GM18858 (cell line): ENCODE results near the gene NDUFS6.

Experiments used
- ATAC-seq: cut with Tn5 transposase; IDR thresholded peaks from one replicate; pipeline ENCODE4 v1.9.1; 2021; ENCODE audit not compliant: unreplicated experiment

The NDUFS6 gene

DNA sequence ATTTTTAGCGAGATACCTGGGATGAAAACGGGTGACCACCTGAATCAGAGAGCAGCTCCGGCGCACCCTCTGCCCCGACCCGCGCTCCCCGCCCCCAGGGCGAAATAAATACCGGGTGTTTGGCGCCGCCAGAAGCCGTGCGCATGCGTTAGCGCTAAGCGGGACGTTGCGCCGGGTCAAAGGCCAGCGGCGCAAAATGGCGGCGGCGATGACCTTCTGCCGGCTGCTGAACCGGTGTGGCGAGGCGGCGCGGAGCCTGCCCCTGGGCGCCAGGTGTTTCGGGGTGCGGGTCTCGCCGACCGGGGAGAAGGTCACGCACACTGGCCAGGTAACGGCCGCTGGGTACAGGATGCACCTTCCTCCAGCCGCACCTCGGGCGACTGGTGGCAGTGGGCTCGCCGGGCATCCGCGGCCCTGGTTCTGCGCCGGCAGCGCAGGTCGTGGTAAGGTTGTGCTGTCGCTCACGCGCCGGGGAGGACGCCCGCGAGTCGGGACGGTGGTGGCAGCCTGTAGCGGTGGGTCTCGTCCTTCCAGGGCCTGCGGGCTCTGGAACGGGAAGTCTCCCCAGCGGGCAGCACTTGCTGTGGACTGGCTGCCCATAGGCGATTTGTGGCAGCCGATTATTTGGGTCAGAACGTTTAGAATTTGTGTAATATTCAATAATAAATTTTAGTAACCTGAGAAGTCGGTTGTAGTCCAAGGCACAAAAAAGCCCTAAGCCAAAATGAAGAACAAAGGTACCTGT is at the start of gene NDUFS6:
Gene NDUFS6, plus strand, starts transcription at position 186 of the 745 bp plus-strand sequence. Its CDS starts 11 bp downstream, at position 197.
- ATAC-seq = peak; percentile 48

DNA sequence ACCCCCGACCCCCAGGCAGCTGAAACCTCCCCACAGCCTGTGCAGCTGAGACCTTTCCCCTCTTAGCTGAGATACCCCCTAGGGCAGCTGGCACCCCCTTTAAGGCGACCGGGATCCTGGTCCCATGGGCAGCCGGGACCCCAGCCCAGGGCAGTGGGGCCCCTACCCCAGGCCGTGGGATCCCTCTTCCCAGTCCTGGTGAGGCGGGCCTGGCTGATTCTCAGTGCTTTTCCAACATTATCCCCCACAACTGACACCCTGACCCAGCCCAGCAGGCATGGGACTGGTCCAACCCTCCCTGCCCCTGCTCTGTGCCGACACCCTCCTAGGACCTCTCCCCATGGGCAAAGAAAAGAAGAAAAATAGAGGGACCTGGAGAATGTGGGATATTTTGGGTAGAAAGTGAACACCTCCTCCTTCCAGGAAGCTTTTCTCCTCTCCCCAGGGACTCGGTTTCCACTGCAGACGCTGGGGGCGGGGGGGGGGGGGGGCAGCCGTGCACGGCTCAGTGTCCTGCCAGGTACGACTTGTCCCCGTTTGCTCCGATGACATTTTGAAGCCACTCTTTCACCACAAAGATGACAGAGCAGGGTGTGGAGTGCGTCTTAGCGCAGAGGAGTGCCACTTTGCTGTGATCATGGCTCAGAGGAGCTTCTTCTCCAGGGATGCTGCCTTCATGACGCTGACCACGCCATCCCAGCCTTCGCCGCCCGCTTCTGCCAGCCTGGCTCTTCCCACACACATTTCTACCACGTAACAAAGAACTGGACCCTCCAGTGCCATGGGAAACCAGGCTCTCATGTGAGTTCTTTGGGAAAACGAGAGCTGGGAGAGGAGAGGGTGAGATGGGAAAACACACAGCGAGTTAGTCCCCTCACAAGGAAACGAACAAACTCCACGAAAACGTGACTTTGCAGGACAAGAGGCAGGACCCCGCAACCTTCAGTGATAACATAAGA is 49.1 kb upstream of the NDUFS6 start:
- no peak for ATAC-seq

GRCh38 chr5:1752881-1753280 is 48.3 kb upstream of the NDUFS6 start:
- no peak for ATAC-seq

DNA sequence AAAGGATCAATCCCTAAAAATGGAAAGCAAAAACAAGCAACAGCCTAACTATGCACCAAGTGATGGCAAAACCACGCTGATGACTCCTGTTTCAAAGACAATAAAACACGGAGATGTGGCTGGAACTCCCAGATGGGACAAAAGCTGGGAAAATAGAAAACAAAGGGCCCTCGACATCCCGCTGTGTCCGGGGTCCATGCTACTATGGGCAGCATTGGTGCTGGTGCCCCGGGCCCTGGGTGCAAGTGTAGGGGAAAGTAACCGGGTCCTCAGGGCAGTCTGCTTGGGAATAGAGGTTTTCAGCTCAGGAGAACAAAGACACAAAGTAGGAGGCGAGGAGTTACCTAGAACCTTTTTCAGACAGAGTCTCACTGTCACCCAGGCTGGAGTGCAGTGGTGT is 47.7 kb upstream of the NDUFS6 start:
- no peak for ATAC-seq

- no peak for ATAC-seq
Measured at GRCh38 chr5:1754531-1755220, 46.5 kb upstream of the NDUFS6 start.

DNA sequence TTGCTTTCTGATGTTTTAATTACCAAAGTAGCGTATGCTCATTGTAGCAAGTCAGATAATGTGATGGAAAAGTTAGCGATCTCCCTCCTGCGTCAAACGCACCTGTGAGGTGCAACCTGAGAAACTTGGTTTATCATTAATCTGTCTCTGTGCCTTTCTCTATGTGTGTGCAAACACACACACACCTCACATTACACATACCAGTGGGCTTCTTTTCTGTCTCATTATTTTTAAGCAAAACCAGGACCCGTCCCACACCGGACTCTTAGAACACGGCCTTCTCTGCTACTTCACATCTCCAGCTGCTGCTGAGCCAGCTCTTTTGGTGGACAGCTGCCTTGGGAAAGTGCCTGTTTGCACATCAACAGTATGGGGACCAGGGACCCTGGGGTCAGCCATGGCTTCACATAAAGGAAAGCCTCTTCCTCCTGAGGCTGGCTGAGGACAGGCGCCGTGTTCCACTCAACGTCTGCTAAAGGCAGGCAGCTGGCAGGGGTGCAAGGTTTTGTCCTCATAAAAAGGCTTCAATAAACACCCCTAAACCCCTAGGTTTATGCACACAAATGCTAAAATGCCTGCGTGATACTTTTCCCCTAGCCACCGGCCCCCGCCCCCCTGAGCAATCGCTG is 45.8 kb upstream of the NDUFS6 start:
- no peak for ATAC-seq

DNA sequence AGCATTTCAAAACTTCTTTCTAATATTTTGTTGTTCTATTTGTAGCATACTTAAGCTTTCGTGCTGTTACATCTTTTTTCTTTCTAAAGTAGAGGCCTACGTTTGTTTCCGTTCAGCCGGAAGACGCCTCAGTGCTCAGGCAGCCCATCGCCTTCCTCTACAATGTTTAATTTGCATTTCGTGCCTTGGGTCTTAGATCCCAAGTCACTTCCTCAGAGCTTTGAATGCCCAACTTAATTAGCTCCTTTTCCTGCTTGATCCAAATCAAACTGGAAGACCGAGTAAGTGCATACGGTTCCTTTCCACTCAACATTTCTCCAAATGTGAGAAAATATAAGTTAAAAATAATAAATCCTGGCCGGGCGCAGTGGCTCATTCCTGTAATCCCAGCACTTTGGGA is 44.7 kb upstream of the NDUFS6 start:
- no peak for ATAC-seq

DNA sequence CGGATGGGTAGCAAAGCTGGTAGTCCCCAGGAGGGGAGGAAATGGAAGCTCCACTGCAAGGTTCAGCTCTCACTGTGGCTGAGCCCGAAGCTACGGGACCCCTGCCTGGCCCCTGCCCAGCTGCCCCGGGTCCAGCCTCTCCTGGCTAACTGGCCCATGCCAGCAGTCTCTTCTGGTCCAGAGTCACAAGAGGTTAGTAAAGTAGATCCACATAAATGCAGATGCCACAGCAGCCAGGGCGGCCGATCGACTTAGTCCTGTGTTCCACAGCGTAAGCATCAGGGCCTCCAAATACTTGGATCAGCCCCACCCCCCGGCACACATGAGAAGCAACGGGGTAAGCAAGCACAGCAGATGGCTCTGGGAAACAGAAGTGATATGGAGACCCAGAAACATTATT is 43.7 kb upstream of the NDUFS6 start:
- no peak for ATAC-seq

DNA sequence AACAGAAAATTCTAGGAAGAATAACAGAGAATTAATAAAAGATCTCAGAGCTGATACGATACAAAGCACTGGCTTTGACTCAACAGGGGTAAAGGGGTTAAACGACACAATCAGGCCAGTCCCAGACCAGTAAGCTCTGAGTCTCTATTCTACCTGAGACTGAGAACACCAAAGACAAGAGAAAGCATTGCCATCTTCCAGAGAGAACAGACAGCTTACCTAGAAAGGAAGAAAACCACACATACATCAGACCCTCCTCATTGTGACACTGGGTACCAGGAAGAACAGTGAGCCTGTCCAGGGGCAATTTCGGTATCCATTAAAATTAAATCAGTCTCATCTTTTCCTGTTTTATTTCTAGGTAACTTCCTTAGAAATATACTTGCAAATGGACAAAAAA is 42.6 kb upstream of the NDUFS6 start:
- ATAC-seq = no peak

GRCh38 chr5:1759378-1759970 is 41.7 kb upstream of the NDUFS6 start:
- no peak for ATAC-seq

- ATAC-seq = no peak
Measured at GRCh38 chr5:1760231-1760630, 41.0 kb upstream of the NDUFS6 start.

- ATAC-seq = no peak
Measured at GRCh38 chr5:1760656-1761452, 40.4 kb upstream of the NDUFS6 start.

- no peak for ATAC-seq
Measured at GRCh38 chr5:1761453-1761755, 39.8 kb upstream of the NDUFS6 start.

DNA sequence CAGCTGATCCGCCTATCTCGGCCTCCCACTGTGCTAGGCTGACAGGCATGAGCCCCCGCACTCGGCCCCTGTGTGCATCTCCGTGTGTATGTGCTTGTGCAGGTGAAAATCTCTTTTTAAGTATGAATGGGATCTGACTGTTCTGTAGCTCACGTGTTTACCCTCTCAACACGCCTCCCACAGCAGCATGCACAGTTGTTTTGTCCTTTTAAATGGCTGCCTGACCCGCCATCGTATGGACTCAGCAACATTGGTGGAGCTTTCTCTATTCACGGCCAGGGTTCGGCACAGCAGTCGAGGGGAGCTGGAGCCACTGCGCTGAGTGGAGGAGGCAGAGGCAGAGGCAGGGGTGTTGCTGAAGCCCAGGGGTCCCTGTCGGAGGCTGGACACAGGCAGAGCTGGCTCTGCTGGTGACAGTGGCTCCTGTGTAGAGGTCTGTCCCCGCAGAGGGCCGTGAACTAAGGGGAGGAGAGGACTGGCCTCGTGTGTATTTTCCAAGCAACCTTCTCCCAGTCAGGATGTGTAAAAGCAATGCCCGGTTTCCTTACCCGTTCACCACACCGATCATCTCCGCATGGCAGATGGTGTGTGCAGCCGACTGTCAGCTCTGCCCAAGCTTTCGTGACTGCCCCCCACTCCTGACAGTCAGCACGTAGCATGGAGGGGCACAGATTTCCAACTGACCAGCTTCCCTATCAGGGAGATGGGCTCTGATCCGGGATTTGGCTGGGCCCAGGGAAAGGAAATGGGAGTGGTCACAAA is 38.9 kb upstream of the NDUFS6 start:
- ATAC-seq = no peak

GRCh38 chr5:1762883-1763547 is 38.2 kb upstream of the NDUFS6 start:
- no peak for ATAC-seq

DNA sequence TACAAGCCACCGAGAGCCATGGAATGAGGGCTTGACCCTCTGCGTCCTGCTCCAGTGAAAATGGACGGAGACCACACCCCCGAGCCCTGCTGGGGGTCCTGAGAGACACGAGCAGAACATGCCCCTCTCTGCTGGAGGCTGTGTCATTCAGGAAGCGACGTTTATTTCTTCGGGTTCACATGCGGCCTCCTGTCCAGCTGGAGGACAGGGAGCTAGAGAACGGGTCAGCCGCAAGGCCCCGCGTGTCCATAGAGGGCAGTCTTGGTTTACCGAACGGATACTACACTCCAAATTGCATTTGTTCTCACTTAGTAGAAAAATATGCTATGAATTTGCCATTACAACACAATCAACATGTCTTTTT is 37.7 kb upstream of the NDUFS6 start:
- no peak for ATAC-seq

- no peak for ATAC-seq
Measured at GRCh38 chr5:1763960-1764605, 37.1 kb upstream of the NDUFS6 start.

DNA sequence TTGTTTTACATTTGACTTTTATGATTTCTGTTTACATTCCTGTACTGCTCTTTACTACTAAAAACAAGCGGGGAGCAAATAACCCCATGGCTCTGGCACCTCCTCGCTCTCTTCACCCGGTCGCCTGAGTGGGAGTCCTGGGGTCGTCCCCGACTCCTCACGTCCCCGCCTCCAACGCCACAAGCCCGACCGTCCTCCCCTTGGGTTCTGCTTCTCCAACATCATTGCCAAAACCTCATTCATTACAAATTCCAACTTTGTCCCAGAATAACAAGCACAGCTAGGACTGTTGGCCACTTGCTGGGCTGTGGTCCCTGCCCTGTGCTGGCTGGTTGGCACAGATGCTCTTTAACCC is 36.6 kb upstream of the NDUFS6 start:
- no peak for ATAC-seq
